ENCODE results near the gene MIPEP.

The MIPEP gene

DNA sequence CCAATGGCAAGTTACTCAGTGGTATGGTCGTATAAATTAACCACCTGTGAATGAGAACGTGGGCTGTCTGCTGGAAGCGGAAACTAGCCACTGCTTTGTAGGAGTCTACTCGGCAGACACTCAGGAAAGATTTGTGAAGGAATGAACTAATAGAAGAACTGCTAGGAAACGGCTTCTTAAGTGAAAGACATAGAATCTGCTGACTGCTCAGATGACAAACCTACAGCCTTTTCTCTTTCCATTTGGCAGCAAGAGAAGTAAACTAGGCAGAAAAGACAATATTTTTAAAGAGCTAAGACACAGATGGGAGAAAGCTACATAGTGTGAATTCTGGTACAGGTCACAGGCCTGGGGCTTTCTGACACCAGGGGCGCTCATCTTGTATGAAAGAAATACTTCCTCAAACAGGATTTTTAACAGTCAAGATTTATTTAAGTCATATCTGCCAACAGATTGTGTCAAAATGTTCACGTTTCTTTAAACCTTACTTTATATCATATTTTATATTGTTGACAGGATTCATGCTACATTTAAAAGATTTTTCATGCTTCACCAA lies 78.4 kb downstream of the MIPEP start:
- no peaks in the 10 kb centered on the region for H3K27me3 Mint-ChIP-seq
- no peak overlapping the region for H3K4me3 Mint-ChIP-seq
- ATAC-seq (replicated peaks; ENCODE audit: extremely low read depth, poor library complexity, severe bottlenecking) (no peak), DNase-seq (ENCODE audit: low spot score in 2 of 2) (no peak)
- H3K4me1 Mint-ChIP-seq = no peaks in the 10 kb centered on the region
- peaks cover 2% of the 10 kb centered on the region for H3K36me3 Mint-ChIP-seq (ENCODE audit: insufficient read depth)
- no peaks in the 10 kb centered on the region for H3K9me3 Mint-ChIP-seq
- H3K27ac Mint-ChIP-seq (ENCODE audit: low read depth) = no peak overlapping the region

DNA sequence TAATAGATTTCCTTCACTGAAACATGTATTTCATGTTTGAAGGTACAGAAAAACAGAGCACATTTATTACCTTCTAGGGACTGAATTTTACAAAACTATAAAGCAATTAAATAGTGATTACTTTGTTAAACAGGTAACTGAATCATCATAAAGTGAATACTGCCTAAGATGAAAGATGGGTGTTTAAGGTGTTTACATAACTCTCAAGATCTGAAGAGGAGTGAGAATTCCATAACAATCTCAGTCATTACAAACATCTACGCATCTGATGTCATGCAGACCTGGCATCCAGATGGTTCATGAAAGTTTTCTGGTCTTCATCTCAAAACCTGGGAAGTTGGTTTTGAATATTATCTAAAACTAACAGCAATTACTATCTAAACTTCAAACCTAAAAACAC lies 80.4 kb downstream of the MIPEP start:
- no peak overlapping the region for H3K27ac Mint-ChIP-seq (ENCODE audit: low read depth)

DNA sequence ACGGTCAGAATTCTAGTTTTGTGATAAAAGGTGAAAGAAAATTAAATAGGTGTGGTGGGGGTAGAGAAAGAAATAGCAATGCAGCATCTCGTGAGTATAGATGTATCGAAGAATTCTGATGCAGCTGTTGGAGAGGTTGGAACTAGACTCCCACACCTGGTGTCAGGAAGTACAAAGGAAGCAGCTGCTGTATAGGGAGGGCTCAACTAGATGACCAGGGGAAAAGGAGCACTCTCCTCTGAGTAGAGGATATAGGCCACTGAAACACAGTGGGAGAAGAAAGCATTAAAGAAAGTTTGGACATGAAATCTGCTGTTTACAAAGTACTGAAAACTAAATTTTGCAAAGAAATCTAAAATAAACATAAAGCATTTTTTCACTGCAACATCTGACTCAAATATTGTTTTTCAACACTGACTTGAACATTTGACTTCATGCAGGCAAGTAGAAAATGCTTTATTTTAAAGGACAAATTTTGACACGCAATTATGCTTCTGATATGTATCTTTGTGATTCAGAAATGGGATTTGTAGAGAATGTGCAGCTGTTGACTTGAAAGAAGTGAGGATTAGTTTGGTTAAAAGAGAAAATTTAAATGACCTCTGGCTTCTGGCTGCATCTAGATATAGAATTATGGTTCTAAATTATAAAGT lies 82.2 kb downstream of the MIPEP start:
- H3K4me1 Mint-ChIP-seq = no peaks in the 10 kb centered on the region
- peaks cover 6% of the 10 kb centered on the region for H3K36me3 Mint-ChIP-seq (ENCODE audit: insufficient read depth)
- no peak overlapping the region for H3K27ac Mint-ChIP-seq (ENCODE audit: low read depth)
- no peak for DNase-seq (ENCODE audit: low spot score in 2 of 2)
- no peaks in the 10 kb centered on the region for H3K9me3 Mint-ChIP-seq
- no peaks in the 10 kb centered on the region for H3K27me3 Mint-ChIP-seq
- ATAC-seq (replicated peaks; ENCODE audit: extremely low read depth, poor library complexity, severe bottlenecking) = no peak
- no peak overlapping the region for H3K4me3 Mint-ChIP-seq

More for the DNA sequence above, 80.4 kb downstream of the MIPEP start:
- H3K36me3 Mint-ChIP-seq (ENCODE audit: insufficient read depth) = peaks cover 6% of the 10 kb centered on the region
- H3K27me3 Mint-ChIP-seq = no peaks in the 10 kb centered on the region
- no peaks in the 10 kb centered on the region for H3K9me3 Mint-ChIP-seq
- H3K4me1 Mint-ChIP-seq = no peaks in the 10 kb centered on the region
- ATAC-seq (replicated peaks; ENCODE audit: extremely low read depth, poor library complexity, severe bottlenecking) (no peak), DNase-seq (ENCODE audit: low spot score in 2 of 2) (no peak)
- H3K4me3 Mint-ChIP-seq = no peak overlapping the region

DNA sequence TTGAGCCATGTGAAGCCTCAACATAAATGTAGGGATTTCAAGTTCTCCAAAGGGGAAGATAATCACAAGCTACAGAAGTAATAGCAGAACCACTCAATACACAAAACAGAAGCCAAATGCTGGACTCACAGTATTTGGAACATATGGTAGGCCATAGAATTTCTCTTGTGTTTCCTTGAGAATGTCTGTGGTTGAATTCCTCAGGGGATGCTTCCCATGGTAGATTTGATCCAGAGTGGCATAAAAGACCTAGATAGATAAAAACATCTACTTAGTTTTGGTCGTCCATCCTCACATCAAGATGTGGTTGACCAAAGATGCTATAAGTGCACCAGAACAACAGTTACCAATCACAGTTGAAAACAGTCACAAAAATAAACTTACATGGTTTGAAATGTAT lies 83.4 kb downstream of the MIPEP start:
- Mint-ChIP-seq H3K27me3 (no peaks in the 10 kb centered on the region), H3K27ac (ENCODE audit: low read depth) (no peak overlapping the region), H3K4me3 (no peak overlapping the region), H3K9me3 (no peaks in the 10 kb centered on the region), H3K36me3 (ENCODE audit: insufficient read depth) (peaks cover 6% of the 10 kb centered on the region), H3K4me1 (no peaks in the 10 kb centered on the region)
- DNase-seq (ENCODE audit: low spot score in 2 of 2) = no peak
- ATAC-seq (replicated peaks; ENCODE audit: extremely low read depth, poor library complexity, severe bottlenecking) = no peak

DNA sequence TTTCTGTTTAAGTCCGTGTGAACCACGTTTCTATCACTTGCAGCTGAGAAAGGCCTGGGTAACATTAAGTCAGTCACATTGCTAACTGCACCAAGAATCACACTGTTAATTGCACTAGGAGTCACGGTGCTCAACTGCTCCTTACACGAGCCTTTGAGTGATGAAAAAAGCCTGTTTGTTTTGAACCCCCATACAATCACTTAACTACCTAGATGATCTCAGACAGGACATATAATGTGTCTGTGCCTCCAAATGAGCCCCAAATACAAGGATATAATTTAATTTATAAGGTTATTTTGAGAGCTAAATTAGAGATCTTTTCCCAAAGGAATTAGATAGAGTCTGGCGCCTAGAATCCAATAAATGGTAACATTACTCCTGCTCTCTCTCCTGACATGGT lies 84.1 kb downstream of the MIPEP start:
- no peak for DNase-seq (ENCODE audit: low spot score in 2 of 2)
- no peaks in the 10 kb centered on the region for H3K9me3 Mint-ChIP-seq
- ATAC-seq (replicated peaks; ENCODE audit: extremely low read depth, poor library complexity, severe bottlenecking) = no peak

DNA sequence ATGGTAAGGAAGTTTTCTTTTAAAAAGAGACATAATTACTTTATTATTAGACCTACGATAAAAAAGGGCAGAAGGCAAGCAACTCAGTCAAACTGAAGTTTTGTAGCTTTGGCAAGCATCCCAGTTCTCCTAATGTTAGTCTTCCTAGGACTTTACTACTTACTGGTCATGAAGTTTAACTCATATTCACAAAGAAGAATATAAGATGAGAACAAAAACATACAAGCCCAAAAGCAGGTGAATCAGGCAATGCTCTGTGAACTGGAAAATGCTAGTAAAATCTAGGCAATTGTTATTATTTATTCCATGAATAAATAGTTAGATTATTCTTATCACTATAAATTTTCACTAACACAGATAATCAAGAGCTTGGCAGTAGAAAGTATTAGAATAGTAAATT lies 85.0 kb downstream of the MIPEP start:
- Mint-ChIP-seq H3K27ac (ENCODE audit: low read depth) (no peak overlapping the region), H3K4me1 (no peaks in the 10 kb centered on the region), H3K36me3 (ENCODE audit: insufficient read depth) (peaks cover 4% of the 10 kb centered on the region)

More for the DNA sequence above, 84.1 kb downstream of the MIPEP start:
- Mint-ChIP-seq H3K27me3 (no peaks in the 10 kb centered on the region), H3K36me3 (ENCODE audit: insufficient read depth) (peaks cover 6% of the 10 kb centered on the region), H3K4me3 (no peak overlapping the region), H3K4me1 (no peaks in the 10 kb centered on the region), H3K27ac (ENCODE audit: low read depth) (no peak overlapping the region)

DNA sequence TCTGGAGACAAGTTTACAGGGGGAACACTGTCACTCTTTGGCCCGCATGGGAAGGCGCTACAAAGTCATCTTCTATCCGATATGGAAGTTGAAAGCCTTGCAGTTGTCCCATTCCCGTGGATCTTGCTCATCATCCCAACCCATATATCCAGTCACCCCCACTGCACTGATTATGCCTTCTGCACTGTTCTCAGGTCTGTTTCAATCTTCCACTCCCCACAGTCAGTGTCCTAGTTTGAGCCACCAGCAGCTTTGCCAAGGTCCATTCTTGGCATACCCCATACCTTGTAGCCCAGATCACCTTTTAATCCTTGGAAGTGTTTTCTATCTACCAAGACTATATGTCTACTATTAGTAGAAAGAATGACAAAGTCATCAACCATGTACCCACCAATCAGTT lies 88.1 kb downstream of the MIPEP start:
- no peak for ATAC-seq (replicated peaks; ENCODE audit: extremely low read depth, poor library complexity, severe bottlenecking)
- Mint-ChIP-seq H3K27me3 (no peaks in the 10 kb centered on the region), H3K9me3 (no peaks in the 10 kb centered on the region), H3K4me1 (no peaks in the 10 kb centered on the region), H3K4me3 (no peak overlapping the region), H3K27ac (ENCODE audit: low read depth) (no peak overlapping the region), H3K36me3 (ENCODE audit: insufficient read depth) (peaks cover 6% of the 10 kb centered on the region)
- DNase-seq (ENCODE audit: low spot score in 2 of 2) = no peak

More for the DNA sequence above, 85.0 kb downstream of the MIPEP start:
- ATAC-seq (replicated peaks; ENCODE audit: extremely low read depth, poor library complexity, severe bottlenecking) = no peak
- Mint-ChIP-seq H3K4me3 (no peak overlapping the region), H3K27me3 (no peaks in the 10 kb centered on the region), H3K9me3 (no peaks in the 10 kb centered on the region)
- DNase-seq (ENCODE audit: low spot score in 2 of 2) = no peak

DNA sequence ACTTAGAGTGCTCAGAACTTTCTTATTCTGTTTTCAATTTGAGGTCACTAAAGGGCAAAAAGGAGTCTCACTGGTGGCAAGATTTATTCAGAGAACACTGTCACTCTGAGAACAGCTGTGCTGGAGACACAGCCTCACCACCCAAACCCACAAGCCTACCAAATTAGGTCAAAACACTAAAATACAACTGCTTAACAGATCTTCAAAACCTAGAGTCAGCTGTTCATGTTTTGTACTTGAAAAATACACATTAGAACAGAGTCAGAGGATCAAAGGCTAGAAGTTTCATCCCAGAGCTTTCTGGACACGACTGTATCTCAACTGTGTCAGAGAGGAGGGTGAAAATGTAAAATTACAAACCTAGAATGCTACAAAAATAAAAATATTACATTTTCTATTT lies 89.3 kb downstream of the MIPEP start:
- no peak for DNase-seq (ENCODE audit: low spot score in 2 of 2)
- Mint-ChIP-seq H3K4me3 (no peak overlapping the region), H3K9me3 (no peaks in the 10 kb centered on the region), H3K27me3 (no peaks in the 10 kb centered on the region), H3K27ac (ENCODE audit: low read depth) (no peak overlapping the region), H3K36me3 (ENCODE audit: insufficient read depth) (peaks cover 2% of the 10 kb centered on the region), H3K4me1 (no peaks in the 10 kb centered on the region)
- ATAC-seq (replicated peaks; ENCODE audit: extremely low read depth, poor library complexity, severe bottlenecking) = no peak

DNA sequence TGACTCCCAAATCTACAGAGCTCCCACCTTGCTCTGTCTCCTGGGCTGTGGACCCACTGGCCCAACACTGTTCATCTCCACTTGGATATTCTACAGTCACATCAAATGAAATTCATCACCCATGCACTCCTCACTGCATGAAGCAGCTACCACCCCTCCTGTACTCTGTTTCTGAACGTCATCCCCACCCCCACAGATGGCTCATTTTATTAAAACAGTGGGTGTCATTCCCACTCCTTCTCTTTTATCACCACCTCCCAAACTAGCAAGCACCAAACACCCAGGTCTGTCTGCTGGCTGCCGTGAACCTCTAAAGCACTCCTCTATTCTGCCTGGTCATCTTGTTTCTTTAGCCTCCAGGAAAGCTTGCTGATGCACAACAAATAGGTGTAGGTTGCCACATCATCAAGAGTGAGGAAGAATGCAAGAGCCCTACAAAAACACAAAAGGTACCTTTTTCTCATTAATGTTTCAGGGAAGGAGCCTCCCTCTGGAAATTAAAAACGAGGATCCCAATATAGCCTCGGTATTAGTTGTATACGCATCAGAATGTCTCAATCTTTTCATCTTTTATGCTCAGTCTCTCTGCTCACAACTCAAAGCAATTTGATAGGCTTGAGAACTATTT lies 91.8 kb downstream of the MIPEP start:
- Mint-ChIP-seq H3K4me1 (no peaks in the 10 kb centered on the region), H3K36me3 (ENCODE audit: insufficient read depth) (peaks cover 2% of the 10 kb centered on the region), H3K27ac (ENCODE audit: low read depth) (no peak overlapping the region), H3K9me3 (no peaks in the 10 kb centered on the region), H3K27me3 (no peaks in the 10 kb centered on the region), H3K4me3 (no peak overlapping the region)
- ATAC-seq (replicated peaks; ENCODE audit: extremely low read depth, poor library complexity, severe bottlenecking) (no peak), DNase-seq (ENCODE audit: low spot score in 2 of 2) (no peak)

DNA sequence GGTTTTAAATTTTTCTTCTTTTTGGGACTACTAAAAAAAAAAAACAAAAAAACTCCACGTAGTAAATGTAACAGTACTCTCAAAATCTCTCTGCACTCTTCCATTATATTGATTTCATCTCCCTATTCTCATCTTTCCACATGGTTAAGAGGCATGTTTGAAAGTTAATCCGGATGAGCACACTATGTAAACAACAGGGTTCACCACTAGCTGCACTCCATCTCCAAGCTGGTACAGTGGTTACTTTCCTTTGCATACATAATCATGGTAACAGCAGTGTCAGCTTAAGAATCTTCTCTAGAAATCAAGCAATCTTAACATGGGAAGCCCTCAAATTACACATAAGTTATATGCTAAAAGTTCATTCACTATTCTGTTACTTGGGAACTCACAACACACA lies 92.6 kb downstream of the MIPEP start:
- no peaks in the 10 kb centered on the region for H3K4me1 Mint-ChIP-seq
- no peak overlapping the region for H3K4me3 Mint-ChIP-seq
- ATAC-seq (replicated peaks; ENCODE audit: extremely low read depth, poor library complexity, severe bottlenecking) = no peak
- H3K27ac Mint-ChIP-seq (ENCODE audit: low read depth) = no peak overlapping the region
- no peaks in the 10 kb centered on the region for H3K9me3 Mint-ChIP-seq
- H3K27me3 Mint-ChIP-seq = no peaks in the 10 kb centered on the region
- H3K36me3 Mint-ChIP-seq (ENCODE audit: insufficient read depth) = peaks cover 2% of the 10 kb centered on the region
- DNase-seq (ENCODE audit: low spot score in 2 of 2) = no peak

DNA sequence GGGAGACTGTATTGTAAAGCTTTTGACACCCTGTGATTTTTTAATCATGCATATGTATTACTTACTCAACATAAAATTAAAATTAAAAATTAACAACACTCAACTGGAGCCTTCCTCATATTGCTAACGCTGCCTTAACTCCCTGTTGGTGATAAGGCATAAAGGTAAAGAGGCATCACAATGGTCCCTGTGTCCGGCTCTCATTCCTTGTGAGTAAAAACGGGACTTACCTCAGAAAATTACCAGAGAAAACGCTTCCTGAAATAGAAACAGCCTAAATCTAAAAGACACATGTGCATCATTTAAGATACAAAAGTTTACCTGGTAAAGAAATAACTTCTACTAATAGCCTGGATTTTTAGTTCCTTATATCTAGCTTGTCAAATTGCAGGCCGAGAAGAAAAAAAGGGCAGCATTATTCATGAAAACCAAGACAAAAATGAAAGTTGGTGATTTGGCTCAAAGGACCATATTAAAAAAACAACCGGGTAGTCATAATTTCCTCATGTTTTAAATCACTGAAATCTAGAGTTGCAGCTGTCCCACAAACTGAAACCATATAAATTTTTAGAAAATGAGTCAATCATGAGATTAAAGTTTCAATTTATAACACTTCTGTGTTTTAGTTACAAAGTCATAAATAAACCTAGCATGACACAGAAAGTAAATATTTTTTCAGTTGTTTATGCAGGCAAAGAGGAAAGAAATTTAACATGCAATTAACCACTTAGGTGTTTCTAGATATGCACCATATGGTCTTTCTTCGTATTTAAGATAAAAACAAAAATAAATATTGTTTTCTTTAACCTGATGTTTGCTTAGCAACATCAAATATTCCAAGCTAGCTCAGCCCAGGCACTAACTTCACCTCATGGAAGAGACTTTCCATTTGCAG lies 94.7 kb downstream of the MIPEP start:
- peaks cover 2% of the 10 kb centered on the region for H3K36me3 Mint-ChIP-seq (ENCODE audit: insufficient read depth)
- no peak overlapping the region for H3K4me3 Mint-ChIP-seq
- H3K27ac Mint-ChIP-seq (ENCODE audit: low read depth) = no peak overlapping the region
- no peak for DNase-seq (ENCODE audit: low spot score in 2 of 2)
- H3K27me3 Mint-ChIP-seq = no peaks in the 10 kb centered on the region
- ATAC-seq (replicated peaks; ENCODE audit: extremely low read depth, poor library complexity, severe bottlenecking) = no peak
- no peaks in the 10 kb centered on the region for H3K9me3 Mint-ChIP-seq
- H3K4me1 Mint-ChIP-seq = no peaks in the 10 kb centered on the region

DNA sequence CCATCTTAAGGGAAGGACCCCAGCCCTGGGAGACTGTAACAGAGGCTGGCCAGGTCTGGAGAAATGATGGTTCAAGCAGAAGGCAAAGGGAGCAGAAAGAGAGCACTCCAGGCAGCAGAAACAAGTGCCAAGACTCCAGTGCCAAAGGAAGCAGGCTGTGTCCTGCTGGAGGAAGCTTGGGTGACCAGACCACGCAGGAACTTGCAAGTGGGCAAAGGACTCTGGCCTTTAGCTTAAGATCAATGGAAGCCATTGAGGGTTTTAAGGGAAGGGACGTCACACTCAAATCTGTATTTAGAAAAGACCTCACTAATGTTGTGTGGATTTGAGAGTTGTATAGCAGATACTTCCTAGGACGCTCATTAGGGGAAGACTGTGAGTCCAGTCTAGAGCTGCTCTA lies 95.5 kb downstream of the MIPEP start:
- Mint-ChIP-seq H3K36me3 (ENCODE audit: insufficient read depth) (peaks cover 2% of the 10 kb centered on the region), H3K4me3 (no peak overlapping the region), H3K9me3 (no peaks in the 10 kb centered on the region), H3K4me1 (no peaks in the 10 kb centered on the region), H3K27me3 (no peaks in the 10 kb centered on the region), H3K27ac (ENCODE audit: low read depth) (no peak overlapping the region)
- DNase-seq (ENCODE audit: low spot score in 2 of 2) (no peak), ATAC-seq (replicated peaks; ENCODE audit: extremely low read depth, poor library complexity, severe bottlenecking) (no peak)

All from central memory CD8-positive, alpha-beta T cell (primary cell).